Body of pancreas (tissue), 4 donors: ENCODE measurements around the gene C2orf49.

ENCODE experiments used
- POLR2A ChIP-seq, 3 donors: fragments of 450-650 bp; IDR thresholded peaks; one replicate each; pipeline ENCODE4 v1.6.1; 2016; ENCODE audit warnings: antibody characterized with exemption in 3 of 3, mild to moderate bottlenecking in 2 of 3
- TF ChIP-seq, protein P1 (sequence below), 7 experiments: fragments of 450-650 bp in 4 of 7; fragments of 200-600 bp in 3 of 7; sonication (generic) in 3 of 7; IDR thresholded peaks; one replicate each; pipeline ENCODE4 v1.5.1; 2016 to 2019; ENCODE audit warnings: antibody characterized with exemption in 7 of 7

DNA sequence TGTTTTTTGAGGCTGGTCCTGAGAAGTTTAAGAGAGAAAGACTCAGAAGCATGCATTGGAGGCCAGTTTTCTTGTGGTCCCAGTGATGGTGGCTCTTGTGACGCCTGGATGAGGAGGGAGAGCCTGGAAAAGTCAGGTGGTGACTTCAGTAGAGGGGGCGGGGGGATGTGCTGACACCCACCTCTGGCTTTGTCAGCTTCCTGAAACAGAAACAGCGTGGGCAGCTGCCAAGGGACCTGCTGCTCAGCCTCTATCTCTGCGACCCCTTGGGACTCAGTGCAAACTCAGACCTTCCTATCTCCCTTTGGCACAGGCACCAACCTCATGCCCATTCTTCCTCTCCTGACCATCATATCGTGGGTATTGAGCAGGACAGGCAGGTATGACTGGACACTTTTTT lies 14.2 kb upstream of the C2orf49 start:
- TF ChIP-seq, protein P1, sequence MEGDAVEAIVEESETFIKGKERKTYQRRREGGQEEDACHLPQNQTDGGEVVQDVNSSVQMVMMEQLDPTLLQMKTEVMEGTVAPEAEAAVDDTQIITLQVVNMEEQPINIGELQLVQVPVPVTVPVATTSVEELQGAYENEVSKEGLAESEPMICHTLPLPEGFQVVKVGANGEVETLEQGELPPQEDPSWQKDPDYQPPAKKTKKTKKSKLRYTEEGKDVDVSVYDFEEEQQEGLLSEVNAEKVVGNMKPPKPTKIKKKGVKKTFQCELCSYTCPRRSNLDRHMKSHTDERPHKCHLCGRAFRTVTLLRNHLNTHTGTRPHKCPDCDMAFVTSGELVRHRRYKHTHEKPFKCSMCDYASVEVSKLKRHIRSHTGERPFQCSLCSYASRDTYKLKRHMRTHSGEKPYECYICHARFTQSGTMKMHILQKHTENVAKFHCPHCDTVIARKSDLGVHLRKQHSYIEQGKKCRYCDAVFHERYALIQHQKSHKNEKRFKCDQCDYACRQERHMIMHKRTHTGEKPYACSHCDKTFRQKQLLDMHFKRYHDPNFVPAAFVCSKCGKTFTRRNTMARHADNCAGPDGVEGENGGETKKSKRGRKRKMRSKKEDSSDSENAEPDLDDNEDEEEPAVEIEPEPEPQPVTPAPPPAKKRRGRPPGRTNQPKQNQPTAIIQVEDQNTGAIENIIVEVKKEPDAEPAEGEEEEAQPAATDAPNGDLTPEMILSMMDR (IDR thresholded peaks at IDR 0.05) = no peak
- no peak for TF ChIP-seq POLR2A (IDR thresholded peaks at IDR 0.05)
